NCI-H226 (cell line): Measurements from ENCODE around the gene KIF20A.
"Not testable (repeated sequence)": the region's sequence is repeated elsewhere in the genome, so short reads cannot be mapped to it uniquely, and the experiment has no call there.

ENCODE experiments used
- DNase-seq: peaks from one replicate; pipeline ENCODE4 v3.0.0-alpha.2; 2015

The KIF20A gene

GRCh38 chr5:138178516-138179276 is at the start of gene KIF20A, which contains the start of gene BRD8:
Gene KIF20A (plus strand): TSS chr5:138179112. CDS start chr5:138179681, 569 bp downstream.
Gene BRD8 (minus strand): TSS chr5:138178630. CDS start chr5:138178614, 16 bp downstream.
- DNase-seq, result peak; percentile 93

- no peak for DNase-seq
Observed at GRCh38 chr5:138129347-138129746, 49.6 kb upstream of the KIF20A start.

GRCh38 chr5:138132543-138132942 is 46.4 kb upstream of the KIF20A start:
- no peak for DNase-seq

- no peak for DNase-seq
Observed at GRCh38 chr5:138138949-138139780, 39.7 kb upstream of the KIF20A start, which contains the start of gene NME5. Gene NME5 (minus strand): TSS chr5:138139428. CDS start chr5:138138780, 648 bp downstream.

- no peak for DNase-seq
Observed at GRCh38 chr5:138139781-138140090, 39.2 kb upstream of the KIF20A start.

GRCh38 chr5:138140268-138140667 is 38.6 kb upstream of the KIF20A start:
- DNase-seq, result no peak

GRCh38 chr5:138141734-138142133 is 37.2 kb upstream of the KIF20A start:
- no peak for DNase-seq

- not testable (repeated sequence) for DNase-seq
Observed at GRCh38 chr5:138143578-138143977, 35.3 kb upstream of the KIF20A start.

- peak; percentile 91 for DNase-seq
Observed at GRCh38 chr5:138148811-138149210, 30.1 kb upstream of the KIF20A start.

GRCh38 chr5:138149530-138149929 is 29.4 kb upstream of the KIF20A start:
- peak; percentile 69 for DNase-seq

GRCh38 chr5:138155977-138156376 is 22.9 kb upstream of the KIF20A start:
- not testable (repeated sequence) for DNase-seq

GRCh38 chr5:138157626-138158025 is 21.3 kb upstream of the KIF20A start:
- DNase-seq, result no peak

- no peak for DNase-seq
Observed at GRCh38 chr5:138159666-138160065, 19.2 kb upstream of the KIF20A start.

- DNase-seq, result no peak
Observed at GRCh38 chr5:138160706-138161105, 18.2 kb upstream of the KIF20A start.

GRCh38 chr5:138163721-138164120 is 15.2 kb upstream of the KIF20A start:
- DNase-seq, result no peak

GRCh38 chr5:138169124-138169523 is 9.8 kb upstream of the KIF20A start:
- DNase-seq, result no peak

- no peak for DNase-seq
Observed at GRCh38 chr5:138170299-138170698, 8.6 kb upstream of the KIF20A start.

GRCh38 chr5:138177941-138178515 is 884 bp upstream of the KIF20A start:
- peak; percentile 6 for DNase-seq

- no peak for DNase-seq
Observed at GRCh38 chr5:138179277-138179857, 455 bp downstream of the KIF20A start.

GRCh38 chr5:138180183-138180782 is 1.4 kb downstream of the KIF20A start:
- DNase-seq, result peak; percentile 18

GRCh38 chr5:138180841-138181240 is 1.9 kb downstream of the KIF20A start:
- no peak for DNase-seq

GRCh38 chr5:138182808-138183207 is 3.9 kb downstream of the KIF20A start:
- DNase-seq, result no peak

GRCh38 chr5:138186002-138186447 is 7.1 kb downstream of the KIF20A start:
- no peak for DNase-seq
